ENCODE results near the gene COMMD4. TPM values are rescaled to one million over a fixed set of nuclear protein-coding genes. Genes with fewer than 3 reads are reported as not detected.
A peak's percentile ranks its signal among the peaks of the same experiment; 100 is the strongest.

COMMD4 gene
- polyA plus RNA-seq, 3 donors, result 41.1 to 63.1 (median 41.3) TPM

DNA sequence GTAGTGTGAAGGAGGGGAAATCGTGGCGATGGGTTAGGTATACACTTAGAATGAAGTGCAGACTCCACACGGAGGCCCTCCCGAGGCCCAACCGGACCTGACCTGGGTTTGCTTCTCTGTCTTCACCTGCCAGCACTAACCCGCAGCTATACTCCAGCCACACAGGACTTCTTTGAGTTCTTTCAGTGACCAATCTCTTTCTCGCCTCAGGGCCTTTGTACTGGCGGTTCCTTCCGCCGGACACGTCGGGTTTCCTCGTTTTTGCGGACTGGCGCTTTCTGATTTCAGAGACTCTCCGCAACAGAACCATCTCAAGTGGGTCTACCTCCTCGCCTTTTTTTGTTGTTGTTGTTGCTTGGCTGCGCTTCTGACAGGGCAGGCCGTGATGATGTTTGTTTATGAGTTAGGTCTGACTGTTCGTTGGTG lies 10.9 kb downstream of the COMMD4 start, which contains the start of gene NEIL1:
NEIL1 (plus strand) TSS at position 244 of the 426 bp plus-strand sequence. CDS start 1,867 bp downstream, outside the sequence.
- Histone ChIP-seq H3K36me3 (replicated peaks in 1 of 2; ENCODE audit: control insufficient read depth in 1 of 2, insufficient read depth in 2 of 2, low read length in 2 of 2) (no peaks in the 10 kb centered on the region), H3K9me3 (replicated peaks in 1 of 2; ENCODE audit: control insufficient read depth in 1 of 2, insufficient read depth in 1 of 2, low read length in 2 of 2) (peaks cover 20% of the 10 kb centered on the region in 2 donors), H3K4me3 (replicated peaks in 1 of 3; ENCODE audit: low read depth in 2 of 3, low read length in 3 of 3) (peak within 1 kb of the TSS; percentile 52 to 88 (median 70)), H3K27me3 (ENCODE audit: control insufficient read depth in 2 of 2, insufficient read depth in 2 of 2, low read length in 2 of 2) (peaks cover 21 to 54% of the 10 kb centered on the region in 2 donors), H3K9ac (ENCODE audit: insufficient read depth, low read length, poor library complexity, severe bottlenecking) (peak within 1 kb of the TSS; percentile 56), H3K4me1 (ENCODE audit: control insufficient read depth in 1 of 2, insufficient read depth in 2 of 2, low read length in 2 of 2) (peaks cover 40% of the 10 kb centered on the region in 2 donors), H2AFZ (ENCODE audit: insufficient read depth, low read depth, low read length, poor library complexity, severe bottlenecking) (peak within 1 kb of the TSS; percentile 78), H3K27ac (ENCODE audit: low read depth in 1 of 2, low read length in 2 of 2) (no peak within 1 kb of the TSS), H3K4me2 (replicated peaks; ENCODE audit: extremely low read depth, low read length, poor library complexity, severe bottlenecking) (peak within 1 kb of the TSS; percentile 97), H3K79me2 (ENCODE audit: insufficient read depth, low read length) (no peaks in the 10 kb centered on the region), H4K20me1 (ENCODE audit: insufficient read depth, low read length) (peaks cover under 1% of the 10 kb centered on the region)
- 4% methylated on average over 14 of the region's 20 CpGs for WGBS (ENCODE audit: insufficient coverage)
- Mint-ChIP-seq H3K36me3 (peaks cover 6 to 7% of the 10 kb centered on the region in 2 donors), H3K27me3 (ENCODE audit: low read depth in 3 of 3) (peaks cover 49 to 78% (median 58%) of the 10 kb centered on the region in 3 donors), H3K27ac (peak within 1 kb of the TSS in 3 of 7 donors; percentile 5 to 73 (median 57)), H3K4me1 (peaks cover 42% of the 10 kb centered on the region), H3K4me3 (peak within 1 kb of the TSS; percentile 89 to 98), H3K9me3 (peaks cover 15 to 39% (median 24%) of the 10 kb centered on the region in 7 donors)
- TF ChIP-seq, protein P1, sequence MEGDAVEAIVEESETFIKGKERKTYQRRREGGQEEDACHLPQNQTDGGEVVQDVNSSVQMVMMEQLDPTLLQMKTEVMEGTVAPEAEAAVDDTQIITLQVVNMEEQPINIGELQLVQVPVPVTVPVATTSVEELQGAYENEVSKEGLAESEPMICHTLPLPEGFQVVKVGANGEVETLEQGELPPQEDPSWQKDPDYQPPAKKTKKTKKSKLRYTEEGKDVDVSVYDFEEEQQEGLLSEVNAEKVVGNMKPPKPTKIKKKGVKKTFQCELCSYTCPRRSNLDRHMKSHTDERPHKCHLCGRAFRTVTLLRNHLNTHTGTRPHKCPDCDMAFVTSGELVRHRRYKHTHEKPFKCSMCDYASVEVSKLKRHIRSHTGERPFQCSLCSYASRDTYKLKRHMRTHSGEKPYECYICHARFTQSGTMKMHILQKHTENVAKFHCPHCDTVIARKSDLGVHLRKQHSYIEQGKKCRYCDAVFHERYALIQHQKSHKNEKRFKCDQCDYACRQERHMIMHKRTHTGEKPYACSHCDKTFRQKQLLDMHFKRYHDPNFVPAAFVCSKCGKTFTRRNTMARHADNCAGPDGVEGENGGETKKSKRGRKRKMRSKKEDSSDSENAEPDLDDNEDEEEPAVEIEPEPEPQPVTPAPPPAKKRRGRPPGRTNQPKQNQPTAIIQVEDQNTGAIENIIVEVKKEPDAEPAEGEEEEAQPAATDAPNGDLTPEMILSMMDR (IDR thresholded peaks at IDR 0.05), result no peak
- intact Hi-C loops (cut with micrococcal nuclease), result no loop called here
- DNase-seq, result no peak

DNA sequence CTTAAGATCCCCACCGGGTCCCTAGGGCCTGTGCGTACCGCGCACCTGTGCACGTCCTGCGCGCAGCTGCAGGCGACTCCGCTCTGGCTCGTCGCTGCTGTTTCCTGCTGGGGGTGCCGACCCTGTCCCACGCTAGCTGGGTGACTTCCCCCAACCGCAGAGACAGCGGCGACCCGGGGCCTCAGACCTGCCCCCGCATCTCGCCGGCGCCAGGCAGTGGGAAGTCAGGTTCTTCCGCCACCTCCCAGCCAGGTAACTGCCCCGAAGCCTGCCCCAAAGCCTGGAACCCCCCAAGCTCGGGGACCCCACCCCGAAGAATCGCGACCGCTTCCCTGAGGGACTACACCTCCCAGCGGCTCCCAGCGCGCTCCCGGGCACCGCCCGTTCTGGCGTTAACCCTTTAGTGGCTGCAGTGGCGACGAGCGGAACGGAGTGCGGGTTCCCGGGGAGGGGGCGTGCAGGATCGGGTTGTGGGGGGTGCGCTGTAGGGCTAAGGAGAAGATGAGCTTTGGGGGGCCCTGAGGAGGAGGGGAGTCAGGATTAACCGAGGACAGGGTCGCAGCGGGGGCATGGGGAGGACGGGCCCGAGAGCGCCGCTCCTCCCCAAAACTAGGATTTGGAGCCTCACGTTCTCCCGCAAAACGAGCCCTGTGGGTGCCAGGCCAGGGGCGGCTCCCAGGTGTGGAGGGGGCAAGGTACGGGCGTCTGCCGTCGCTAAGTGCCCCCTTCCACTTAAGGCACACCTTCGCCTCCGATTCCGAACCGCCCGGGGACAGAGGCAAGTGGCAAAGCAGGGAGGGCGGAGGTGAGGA lies 11.6 kb downstream of the COMMD4 start:
- Histone ChIP-seq H3K9me3 (replicated peaks in 1 of 2; ENCODE audit: control insufficient read depth in 1 of 2, insufficient read depth in 1 of 2, low read length in 2 of 2) (peaks cover 20% of the 10 kb centered on the region in 2 donors), H3K4me3 (replicated peaks in 1 of 3; ENCODE audit: low read depth in 2 of 3, low read length in 3 of 3) (peak overlapping the region; percentile 52 to 88 (median 70)), H3K27me3 (ENCODE audit: control insufficient read depth in 2 of 2, insufficient read depth in 2 of 2, low read length in 2 of 2) (peaks cover 21 to 54% of the 10 kb centered on the region in 2 donors), H3K4me1 (ENCODE audit: control insufficient read depth in 1 of 2, insufficient read depth in 2 of 2, low read length in 2 of 2) (peaks cover 40% of the 10 kb centered on the region in 2 donors), H3K9ac (ENCODE audit: insufficient read depth, low read length, poor library complexity, severe bottlenecking) (peak overlapping the region; percentile 56), H3K36me3 (replicated peaks in 1 of 2; ENCODE audit: control insufficient read depth in 1 of 2, insufficient read depth in 2 of 2, low read length in 2 of 2) (no peaks in the 10 kb centered on the region), H3K4me2 (replicated peaks; ENCODE audit: extremely low read depth, low read length, poor library complexity, severe bottlenecking) (peak overlapping the region; percentile 97), H2AFZ (ENCODE audit: insufficient read depth, low read depth, low read length, poor library complexity, severe bottlenecking) (peak overlapping the region; percentile 78), H3K27ac (ENCODE audit: low read depth in 1 of 2, low read length in 2 of 2) (no peak overlapping the region), H4K20me1 (ENCODE audit: insufficient read depth, low read length) (peaks cover 7% of the 10 kb centered on the region), H3K79me2 (ENCODE audit: insufficient read depth, low read length) (no peaks in the 10 kb centered on the region)
- Mint-ChIP-seq H3K36me3 (peaks cover 6 to 7% of the 10 kb centered on the region in 2 donors), H3K27me3 (ENCODE audit: low read depth in 3 of 3) (peaks cover 47 to 75% (median 58%) of the 10 kb centered on the region in 3 donors), H3K27ac (peak overlapping the region in 3 of 7 donors; percentile 5 to 73 (median 57)), H3K9me3 (peaks cover 15 to 39% (median 24%) of the 10 kb centered on the region in 7 donors), H3K4me3 (peak overlapping the region; percentile 89 to 98), H3K4me1 (peaks cover 45% of the 10 kb centered on the region)
- peak in 1 of 3 donors; percentile 24 for DNase-seq
- intact Hi-C loops (cut with micrococcal nuclease), result no loop called here
- WGBS (ENCODE audit: insufficient coverage), result 1% methylated on average over 41 of the region's 65 CpGs
- TF ChIP-seq, protein P1 (IDR thresholded peaks at IDR 0.05), result no peak
